ENCODE measurements around the gene FDXR.

The FDXR gene

GRCh38 chr17:74872313-74873036 is at the start of gene FDXR:
TSS of gene FDXR (minus strand) at chr17:74872994. CDS start at chr17:74872944, 50 bp downstream.
- Histone ChIP-seq H3K36me3 (ENCODE audit: control insufficient read depth in 5 of 5, insufficient read depth in 5 of 5, low read length in 5 of 5) (no peaks in the 10 kb centered on the region), H3K27me3 (ENCODE audit: control insufficient read depth in 5 of 5, insufficient read depth in 4 of 5, low read length in 5 of 5) (peaks cover under 1 to 3% (median under 1%) of the 10 kb centered on the region in 5 donors), H3K27ac (ENCODE audit: low read depth, low read length) (peak within 1 kb of the TSS; percentile 89)

GRCh38 chr17:74922172-74922571 is 49.4 kb upstream of the FDXR start:
- H3K4me1 ChIP-seq (ENCODE audit: control insufficient read depth in 5 of 5, insufficient read depth in 5 of 5, low read length in 5 of 5) = peaks cover 1 to 38% (median 23%) of the 10 kb centered on the region in 5 donors
- no peaks in the 10 kb centered on the region for H3K36me3 ChIP-seq (ENCODE audit: control insufficient read depth in 5 of 5, insufficient read depth in 5 of 5, low read length in 5 of 5)
- no peak overlapping the region for H3K27ac ChIP-seq (ENCODE audit: low read depth, low read length)
- no peak overlapping the region for H3K4me3 ChIP-seq (ENCODE audit: low read depth in 1 of 5, low read length in 5 of 5)
- peaks cover 44 to 85% (median 66%) of the 10 kb centered on the region in 5 donors for H3K27me3 ChIP-seq (ENCODE audit: control insufficient read depth in 5 of 5, insufficient read depth in 4 of 5, low read length in 5 of 5)
- no peak overlapping the region for H3K9ac ChIP-seq (ENCODE audit: low read length in 5 of 5)
- H3K9me3 ChIP-seq (ENCODE audit: control insufficient read depth in 5 of 5, low read length in 5 of 5) = no peaks in the 10 kb centered on the region

More at GRCh38 chr17:74872313-74873036, at the start of gene FDXR:
- Histone ChIP-seq H3K4me1 (ENCODE audit: control insufficient read depth in 5 of 5, insufficient read depth in 5 of 5, low read length in 5 of 5) (peaks cover 5 to 22% (median 18%) of the 10 kb centered on the region in 5 donors), H3K4me3 (ENCODE audit: low read depth in 1 of 5, low read length in 5 of 5) (peak within 1 kb of the TSS; percentile 74 to 90 (median 84)), H3K9ac (ENCODE audit: low read length in 5 of 5) (peak within 1 kb of the TSS; percentile 73 to 94 (median 84)), H3K9me3 (ENCODE audit: control insufficient read depth in 5 of 5, low read length in 5 of 5) (no peaks in the 10 kb centered on the region)

- Histone ChIP-seq H3K27me3 (ENCODE audit: control insufficient read depth in 5 of 5, insufficient read depth in 4 of 5, low read length in 5 of 5) (peaks cover 44 to 85% (median 70%) of the 10 kb centered on the region in 5 donors), H3K36me3 (ENCODE audit: control insufficient read depth in 5 of 5, insufficient read depth in 5 of 5, low read length in 5 of 5) (no peaks in the 10 kb centered on the region)
These were observed 49.0 kb upstream of the FDXR start for GRCh38 chr17:74921769-74922168.

GRCh38 chr17:74921026-74921681 is 48.4 kb upstream of the FDXR start:
- Histone ChIP-seq H3K27me3 (ENCODE audit: control insufficient read depth in 5 of 5, insufficient read depth in 4 of 5, low read length in 5 of 5) (peaks cover 44 to 88% (median 73%) of the 10 kb centered on the region in 5 donors), H3K9ac (ENCODE audit: low read length in 5 of 5) (no peak overlapping the region), H3K9me3 (ENCODE audit: control insufficient read depth in 5 of 5, low read length in 5 of 5) (peaks cover 0 to 2% (median 0%) of the 10 kb centered on the region in 5 donors), H3K4me3 (ENCODE audit: low read depth in 1 of 5, low read length in 5 of 5) (no peak overlapping the region), H3K36me3 (ENCODE audit: control insufficient read depth in 5 of 5, insufficient read depth in 5 of 5, low read length in 5 of 5) (no peaks in the 10 kb centered on the region), H3K27ac (ENCODE audit: low read depth, low read length) (no peak overlapping the region), H3K4me1 (ENCODE audit: control insufficient read depth in 5 of 5, insufficient read depth in 5 of 5, low read length in 5 of 5) (peaks cover 3 to 40% (median 23%) of the 10 kb centered on the region in 5 donors)

More at GRCh38 chr17:74921769-74922168, 49.0 kb upstream of the FDXR start:
- Histone ChIP-seq H3K4me3 (ENCODE audit: low read depth in 1 of 5, low read length in 5 of 5) (no peak overlapping the region), H3K4me1 (ENCODE audit: control insufficient read depth in 5 of 5, insufficient read depth in 5 of 5, low read length in 5 of 5) (peaks cover 2 to 40% (median 23%) of the 10 kb centered on the region in 5 donors), H3K27ac (ENCODE audit: low read depth, low read length) (no peak overlapping the region), H3K9ac (ENCODE audit: low read length in 5 of 5) (no peak overlapping the region), H3K9me3 (ENCODE audit: control insufficient read depth in 5 of 5, low read length in 5 of 5) (peaks cover 0 to under 1% (median 0%) of the 10 kb centered on the region in 5 donors)

- H3K27me3 ChIP-seq (ENCODE audit: control insufficient read depth in 5 of 5, insufficient read depth in 4 of 5, low read length in 5 of 5) = peaks cover 40 to 85% (median 68%) of the 10 kb centered on the region in 5 donors
- peaks cover 0 to 2% (median 0%) of the 10 kb centered on the region in 5 donors for H3K9me3 ChIP-seq (ENCODE audit: control insufficient read depth in 5 of 5, low read length in 5 of 5)
- H3K27ac ChIP-seq (ENCODE audit: low read depth, low read length) = no peak overlapping the region
- no peak overlapping the region for H3K9ac ChIP-seq (ENCODE audit: low read length in 5 of 5)
- H3K4me3 ChIP-seq (ENCODE audit: low read depth in 1 of 5, low read length in 5 of 5) = no peak overlapping the region
- H3K4me1 ChIP-seq (ENCODE audit: control insufficient read depth in 5 of 5, insufficient read depth in 5 of 5, low read length in 5 of 5) = peaks cover 3 to 40% (median 23%) of the 10 kb centered on the region in 5 donors
- H3K36me3 ChIP-seq (ENCODE audit: control insufficient read depth in 5 of 5, insufficient read depth in 5 of 5, low read length in 5 of 5) = no peaks in the 10 kb centered on the region
These were observed 47.8 kb upstream of the FDXR start for GRCh38 chr17:74920642-74921025.

- no peak overlapping the region for H3K9ac ChIP-seq (ENCODE audit: low read length in 5 of 5)
- H3K27me3 ChIP-seq (ENCODE audit: control insufficient read depth in 5 of 5, insufficient read depth in 4 of 5, low read length in 5 of 5) = peaks cover 44 to 82% (median 65%) of the 10 kb centered on the region in 5 donors
- no peak overlapping the region for H3K4me3 ChIP-seq (ENCODE audit: low read depth in 1 of 5, low read length in 5 of 5)
- no peak overlapping the region for H3K27ac ChIP-seq (ENCODE audit: low read depth, low read length)
- no peaks in the 10 kb centered on the region for H3K36me3 ChIP-seq (ENCODE audit: control insufficient read depth in 5 of 5, insufficient read depth in 5 of 5, low read length in 5 of 5)
- H3K4me1 ChIP-seq (ENCODE audit: control insufficient read depth in 5 of 5, insufficient read depth in 5 of 5, low read length in 5 of 5) = peaks cover 3 to 40% (median 23%) of the 10 kb centered on the region in 5 donors
- H3K9me3 ChIP-seq (ENCODE audit: control insufficient read depth in 5 of 5, low read length in 5 of 5) = peaks cover 0 to 2% (median 0%) of the 10 kb centered on the region in 5 donors
These were observed 47.5 kb upstream of the FDXR start for GRCh38 chr17:74920306-74920620.

- H3K27me3 ChIP-seq (ENCODE audit: control insufficient read depth in 5 of 5, insufficient read depth in 4 of 5, low read length in 5 of 5) = peaks cover 44 to 81% (median 64%) of the 10 kb centered on the region in 5 donors
- no peak overlapping the region for H3K27ac ChIP-seq (ENCODE audit: low read depth, low read length)
- H3K9me3 ChIP-seq (ENCODE audit: control insufficient read depth in 5 of 5, low read length in 5 of 5) = peaks cover 0 to 2% (median 0%) of the 10 kb centered on the region in 5 donors
- no peaks in the 10 kb centered on the region for H3K36me3 ChIP-seq (ENCODE audit: control insufficient read depth in 5 of 5, insufficient read depth in 5 of 5, low read length in 5 of 5)
- H3K9ac ChIP-seq (ENCODE audit: low read length in 5 of 5) = no peak overlapping the region
- peaks cover 3 to 37% (median 21%) of the 10 kb centered on the region in 5 donors for H3K4me1 ChIP-seq (ENCODE audit: control insufficient read depth in 5 of 5, insufficient read depth in 5 of 5, low read length in 5 of 5)
- no peak overlapping the region for H3K4me3 ChIP-seq (ENCODE audit: low read depth in 1 of 5, low read length in 5 of 5)
These were observed 46.9 kb upstream of the FDXR start for GRCh38 chr17:74919440-74920305.

- Histone ChIP-seq H3K27ac (ENCODE audit: low read depth, low read length) (no peak overlapping the region), H3K36me3 (ENCODE audit: control insufficient read depth in 5 of 5, insufficient read depth in 5 of 5, low read length in 5 of 5) (no peaks in the 10 kb centered on the region), H3K27me3 (ENCODE audit: control insufficient read depth in 5 of 5, insufficient read depth in 4 of 5, low read length in 5 of 5) (peaks cover 40 to 73% (median 56%) of the 10 kb centered on the region in 5 donors), H3K4me3 (ENCODE audit: low read depth in 1 of 5, low read length in 5 of 5) (no peak overlapping the region), H3K4me1 (ENCODE audit: control insufficient read depth in 5 of 5, insufficient read depth in 5 of 5, low read length in 5 of 5) (peaks cover 3 to 30% (median 13%) of the 10 kb centered on the region in 5 donors), H3K9ac (ENCODE audit: low read length in 5 of 5) (no peak overlapping the region), H3K9me3 (ENCODE audit: control insufficient read depth in 5 of 5, low read length in 5 of 5) (peaks cover 0 to 2% (median 0%) of the 10 kb centered on the region in 5 donors)
These were observed 46.1 kb upstream of the FDXR start for GRCh38 chr17:74918906-74919305.

- Histone ChIP-seq H3K36me3 (ENCODE audit: control insufficient read depth in 5 of 5, insufficient read depth in 5 of 5, low read length in 5 of 5) (no peaks in the 10 kb centered on the region), H3K4me1 (ENCODE audit: control insufficient read depth in 5 of 5, insufficient read depth in 5 of 5, low read length in 5 of 5) (peaks cover 0 to 18% (median 3%) of the 10 kb centered on the region in 5 donors), H3K9me3 (ENCODE audit: control insufficient read depth in 5 of 5, low read length in 5 of 5) (peaks cover 0 to 2% (median 0%) of the 10 kb centered on the region in 5 donors), H3K4me3 (ENCODE audit: low read depth in 1 of 5, low read length in 5 of 5) (no peak overlapping the region), H3K27ac (ENCODE audit: low read depth, low read length) (no peak overlapping the region), H3K9ac (ENCODE audit: low read length in 5 of 5) (no peak overlapping the region), H3K27me3 (ENCODE audit: control insufficient read depth in 5 of 5, insufficient read depth in 4 of 5, low read length in 5 of 5) (peaks cover 33 to 64% (median 49%) of the 10 kb centered on the region in 5 donors)
These were observed 44.6 kb upstream of the FDXR start for GRCh38 chr17:74917430-74917829.

Measured in subcutaneous abdominal adipose tissue (tissue), 5 donors.